IPS-20b (cell line): ENCODE results near the gene LINGO1.

Source experiments
- H3K27ac ChIP-seq: one replicate; pipeline ENCODE4 v1.5.1; 2013; ENCODE audit warnings: low read length
- H3K27me3 ChIP-seq: 2 replicates; pipeline ENCODE4 v1.6.1; 2013; ENCODE audit warnings: mild to moderate bottlenecking, low read length, inconsistent platforms; ENCODE audit not compliant: insufficient read depth
- H3K36me3 ChIP-seq: 2 replicates; pipeline ENCODE4 v1.6.1; 2013; ENCODE audit warnings: low read depth, mild to moderate bottlenecking, inconsistent platforms, low read length, moderate library complexity; ENCODE audit not compliant: insufficient read depth
- H3K4me1 ChIP-seq: 2 replicates; pipeline ENCODE4 v1.6.1; 2013; ENCODE audit warnings: mild to moderate bottlenecking, control low read depth, inconsistent platforms, low read length, moderate library complexity; ENCODE audit not compliant: insufficient read depth
- H3K4me3 ChIP-seq: 2 replicates; pipeline ENCODE4 v1.5.1; 2013; ENCODE audit warnings: mild to moderate bottlenecking, low read length, inconsistent platforms
- H3K9ac ChIP-seq: 2 replicates; pipeline ENCODE4 v1.6.1; 2013; ENCODE audit warnings: low read depth, mild to moderate bottlenecking, inconsistent platforms, low read length, moderate library complexity
- H3K9me3 ChIP-seq: 2 replicates; pipeline ENCODE4 v1.6.1; 2013; ENCODE audit warnings: mild to moderate bottlenecking, low read depth, low read length, inconsistent platforms; ENCODE audit not compliant: insufficient read depth

The LINGO1 gene

GRCh38 chr15:77563623-77564156 lies 69.0 kb downstream of the LINGO1 start:
- no peak overlapping the region for H3K4me3 ChIP-seq
- H3K4me1 ChIP-seq, result peaks cover 3% of the 10 kb centered on the region; the same call in 1 of the 2 replicates
- no peak overlapping the region for H3K27ac ChIP-seq
- H3K9ac ChIP-seq, result no peak overlapping the region
- H3K36me3 ChIP-seq, result no peaks in the 10 kb centered on the region
- no peaks in the 10 kb centered on the region for H3K27me3 ChIP-seq
- no peaks in the 10 kb centered on the region for H3K9me3 ChIP-seq
